NB4 (cell line): ENCODE measurements around the gene SPATA13.

ENCODE experiments used
- TF ChIP-seq, protein P1 (sequence below): IDR thresholded peaks from 2 replicates; pipeline ENCODE4 v1.6.1; 2011; ENCODE audit warnings: low read depth, low read length
- TF ChIP-seq, protein P2 (sequence below): IDR thresholded peaks from one replicate; pipeline ENCODE4 v1.5.1; 2012; ENCODE audit warnings: low read depth, low read length

DNA sequence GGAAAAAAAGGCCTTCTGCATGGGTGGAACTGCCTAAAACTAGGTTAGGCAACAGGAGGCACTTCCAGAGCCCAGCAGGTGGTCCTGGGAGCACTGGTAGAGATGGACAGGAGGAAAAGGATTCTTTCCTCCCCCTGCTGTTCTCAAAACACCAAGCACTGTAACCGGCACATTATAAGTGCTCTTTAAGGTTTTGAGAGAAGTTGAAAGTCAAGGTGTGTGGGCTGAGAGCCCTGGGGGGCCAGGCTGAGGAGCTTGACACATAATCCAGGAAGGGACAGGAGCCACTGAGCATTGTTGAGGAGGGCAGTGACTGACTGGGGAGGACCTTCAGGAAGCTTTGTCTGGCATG is 32.3 kb downstream of the SPATA13 start:
- TF ChIP-seq, protein P1, sequence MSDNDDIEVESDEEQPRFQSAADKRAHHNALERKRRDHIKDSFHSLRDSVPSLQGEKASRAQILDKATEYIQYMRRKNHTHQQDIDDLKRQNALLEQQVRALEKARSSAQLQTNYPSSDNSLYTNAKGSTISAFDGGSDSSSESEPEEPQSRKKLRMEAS, result no peak
- TF ChIP-seq, protein P2, sequence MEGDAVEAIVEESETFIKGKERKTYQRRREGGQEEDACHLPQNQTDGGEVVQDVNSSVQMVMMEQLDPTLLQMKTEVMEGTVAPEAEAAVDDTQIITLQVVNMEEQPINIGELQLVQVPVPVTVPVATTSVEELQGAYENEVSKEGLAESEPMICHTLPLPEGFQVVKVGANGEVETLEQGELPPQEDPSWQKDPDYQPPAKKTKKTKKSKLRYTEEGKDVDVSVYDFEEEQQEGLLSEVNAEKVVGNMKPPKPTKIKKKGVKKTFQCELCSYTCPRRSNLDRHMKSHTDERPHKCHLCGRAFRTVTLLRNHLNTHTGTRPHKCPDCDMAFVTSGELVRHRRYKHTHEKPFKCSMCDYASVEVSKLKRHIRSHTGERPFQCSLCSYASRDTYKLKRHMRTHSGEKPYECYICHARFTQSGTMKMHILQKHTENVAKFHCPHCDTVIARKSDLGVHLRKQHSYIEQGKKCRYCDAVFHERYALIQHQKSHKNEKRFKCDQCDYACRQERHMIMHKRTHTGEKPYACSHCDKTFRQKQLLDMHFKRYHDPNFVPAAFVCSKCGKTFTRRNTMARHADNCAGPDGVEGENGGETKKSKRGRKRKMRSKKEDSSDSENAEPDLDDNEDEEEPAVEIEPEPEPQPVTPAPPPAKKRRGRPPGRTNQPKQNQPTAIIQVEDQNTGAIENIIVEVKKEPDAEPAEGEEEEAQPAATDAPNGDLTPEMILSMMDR, result no peak
